ENCODE measurements around the gene PCMT1. TPM values are rescaled to one million over a fixed set of nuclear protein-coding genes. Genes with fewer than 3 reads are reported as not detected.

Gene PCMT1
- total and polyA plus RNA-seq, 2 of the 13 experiments (the other 11 are each of a cell fraction or from before 2014, with no cell fraction given) = 112 to 169 TPM

DNA sequence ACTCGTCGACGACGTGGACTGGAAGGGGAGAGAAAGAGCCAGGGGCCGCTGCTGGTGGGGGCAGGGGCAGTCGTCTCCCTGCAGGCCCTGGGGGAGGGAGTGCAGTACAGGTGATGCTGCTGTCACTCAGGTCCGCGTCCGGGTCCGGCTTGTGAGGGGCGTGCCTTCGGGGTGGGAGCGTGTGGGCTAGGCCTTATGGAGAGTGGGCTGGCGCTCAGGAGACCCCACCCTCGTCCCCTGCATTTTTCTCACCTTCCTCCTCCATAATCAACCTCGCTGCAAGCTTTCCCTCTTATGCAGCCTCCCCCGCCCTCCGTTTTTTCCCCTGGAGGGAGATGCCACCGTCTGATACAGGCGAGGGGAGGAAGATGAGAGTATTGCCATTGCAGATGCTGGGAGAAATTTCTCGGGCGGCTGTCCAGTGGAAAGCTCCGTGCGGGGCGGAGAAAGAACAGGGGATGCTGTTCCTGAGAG, 632 bp downstream of the PCMT1 start (continued):
- TF ChIP-seq ZNF510 (CRISPR knock-in tag; IDR thresholded peaks at IDR 0.05; ENCODE audit: low read depth) = no peak
- TF ChIP-seq SPEN (CRISPR knock-in tag; IDR thresholded peaks at IDR 0.05; ENCODE audit: low read depth) = no peak
- TF ChIP-seq ZNF713 (CRISPR knock-in tag; IDR thresholded peaks at IDR 0.05) = no peak
- no peak for TF ChIP-seq DR1 (CRISPR knock-in tag; IDR thresholded peaks at IDR 0.05)
- no peak for TF ChIP-seq SSRP1 (CRISPR knock-in tag; IDR thresholded peaks at IDR 0.05)
- TF ChIP-seq, protein P1, sequence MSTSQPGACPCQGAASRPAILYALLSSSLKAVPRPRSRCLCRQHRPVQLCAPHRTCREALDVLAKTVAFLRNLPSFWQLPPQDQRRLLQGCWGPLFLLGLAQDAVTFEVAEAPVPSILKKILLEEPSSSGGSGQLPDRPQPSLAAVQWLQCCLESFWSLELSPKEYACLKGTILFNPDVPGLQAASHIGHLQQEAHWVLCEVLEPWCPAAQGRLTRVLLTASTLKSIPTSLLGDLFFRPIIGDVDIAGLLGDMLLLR (CRISPR knock-in tag; IDR thresholded peaks at IDR 0.05) = no peak
- TF ChIP-seq, protein P2, sequence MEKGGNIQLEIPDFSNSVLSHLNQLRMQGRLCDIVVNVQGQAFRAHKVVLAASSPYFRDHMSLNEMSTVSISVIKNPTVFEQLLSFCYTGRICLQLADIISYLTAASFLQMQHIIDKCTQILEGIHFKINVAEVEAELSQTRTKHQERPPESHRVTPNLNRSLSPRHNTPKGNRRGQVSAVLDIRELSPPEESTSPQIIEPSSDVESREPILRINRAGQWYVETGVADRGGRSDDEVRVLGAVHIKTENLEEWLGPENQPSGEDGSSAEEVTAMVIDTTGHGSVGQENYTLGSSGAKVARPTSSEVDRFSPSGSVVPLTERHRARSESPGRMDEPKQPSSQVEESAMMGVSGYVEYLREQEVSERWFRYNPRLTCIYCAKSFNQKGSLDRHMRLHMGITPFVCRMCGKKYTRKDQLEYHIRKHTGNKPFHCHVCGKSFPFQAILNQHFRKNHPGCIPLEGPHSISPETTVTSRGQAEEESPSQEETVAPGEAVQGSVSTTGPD (CRISPR knock-in tag; IDR thresholded peaks at IDR 0.05) = no peak
- TF ChIP-seq ZNF20 (CRISPR knock-in tag; IDR thresholded peaks at IDR 0.05) = no peak
- TF ChIP-seq, protein P3, sequence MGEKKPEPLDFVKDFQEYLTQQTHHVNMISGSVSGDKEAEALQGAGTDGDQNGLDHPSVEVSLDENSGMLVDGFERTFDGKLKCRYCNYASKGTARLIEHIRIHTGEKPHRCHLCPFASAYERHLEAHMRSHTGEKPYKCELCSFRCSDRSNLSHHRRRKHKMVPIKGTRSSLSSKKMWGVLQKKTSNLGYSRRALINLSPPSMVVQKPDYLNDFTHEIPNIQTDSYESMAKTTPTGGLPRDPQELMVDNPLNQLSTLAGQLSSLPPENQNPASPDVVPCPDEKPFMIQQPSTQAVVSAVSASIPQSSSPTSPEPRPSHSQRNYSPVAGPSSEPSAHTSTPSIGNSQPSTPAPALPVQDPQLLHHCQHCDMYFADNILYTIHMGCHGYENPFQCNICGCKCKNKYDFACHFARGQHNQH (CRISPR knock-in tag; IDR thresholded peaks at IDR 0.05) = no peak; the same call in none of the 2 replicates
- peak; percentile 67 for TF ChIP-seq ERF (CRISPR knock-in tag; IDR thresholded peaks at IDR 0.05)
- no peak for TF ChIP-seq MAF1 (CRISPR knock-in tag; IDR thresholded peaks at IDR 0.05; ENCODE audit: borderline replicate concordance)
- no peak for TF ChIP-seq GATAD1 (CRISPR knock-in tag; IDR thresholded peaks at IDR 0.05)
- no peak for TF ChIP-seq RFXANK (CRISPR knock-in tag; IDR thresholded peaks at IDR 0.05)
- TF ChIP-seq, protein P4, sequence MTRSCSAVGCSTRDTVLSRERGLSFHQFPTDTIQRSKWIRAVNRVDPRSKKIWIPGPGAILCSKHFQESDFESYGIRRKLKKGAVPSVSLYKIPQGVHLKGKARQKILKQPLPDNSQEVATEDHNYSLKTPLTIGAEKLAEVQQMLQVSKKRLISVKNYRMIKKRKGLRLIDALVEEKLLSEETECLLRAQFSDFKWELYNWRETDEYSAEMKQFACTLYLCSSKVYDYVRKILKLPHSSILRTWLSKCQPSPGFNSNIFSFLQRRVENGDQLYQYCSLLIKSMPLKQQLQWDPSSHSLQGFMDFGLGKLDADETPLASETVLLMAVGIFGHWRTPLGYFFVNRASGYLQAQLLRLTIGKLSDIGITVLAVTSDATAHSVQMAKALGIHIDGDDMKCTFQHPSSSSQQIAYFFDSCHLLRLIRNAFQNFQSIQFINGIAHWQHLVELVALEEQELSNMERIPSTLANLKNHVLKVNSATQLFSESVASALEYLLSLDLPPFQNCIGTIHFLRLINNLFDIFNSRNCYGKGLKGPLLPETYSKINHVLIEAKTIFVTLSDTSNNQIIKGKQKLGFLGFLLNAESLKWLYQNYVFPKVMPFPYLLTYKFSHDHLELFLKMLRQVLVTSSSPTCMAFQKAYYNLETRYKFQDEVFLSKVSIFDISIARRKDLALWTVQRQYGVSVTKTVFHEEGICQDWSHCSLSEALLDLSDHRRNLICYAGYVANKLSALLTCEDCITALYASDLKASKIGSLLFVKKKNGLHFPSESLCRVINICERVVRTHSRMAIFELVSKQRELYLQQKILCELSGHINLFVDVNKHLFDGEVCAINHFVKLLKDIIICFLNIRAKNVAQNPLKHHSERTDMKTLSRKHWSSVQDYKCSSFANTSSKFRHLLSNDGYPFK (CRISPR knock-in tag; IDR thresholded peaks at IDR 0.05; ENCODE audit: borderline replicate concordance) = no peak
- TF ChIP-seq GPN1 (CRISPR knock-in tag; IDR thresholded peaks at IDR 0.05; ENCODE audit: borderline replicate concordance) = no peak
- no peak for TF ChIP-seq HOXA7 (CRISPR knock-in tag; IDR thresholded peaks at IDR 0.05)
- TF ChIP-seq, protein P5, sequence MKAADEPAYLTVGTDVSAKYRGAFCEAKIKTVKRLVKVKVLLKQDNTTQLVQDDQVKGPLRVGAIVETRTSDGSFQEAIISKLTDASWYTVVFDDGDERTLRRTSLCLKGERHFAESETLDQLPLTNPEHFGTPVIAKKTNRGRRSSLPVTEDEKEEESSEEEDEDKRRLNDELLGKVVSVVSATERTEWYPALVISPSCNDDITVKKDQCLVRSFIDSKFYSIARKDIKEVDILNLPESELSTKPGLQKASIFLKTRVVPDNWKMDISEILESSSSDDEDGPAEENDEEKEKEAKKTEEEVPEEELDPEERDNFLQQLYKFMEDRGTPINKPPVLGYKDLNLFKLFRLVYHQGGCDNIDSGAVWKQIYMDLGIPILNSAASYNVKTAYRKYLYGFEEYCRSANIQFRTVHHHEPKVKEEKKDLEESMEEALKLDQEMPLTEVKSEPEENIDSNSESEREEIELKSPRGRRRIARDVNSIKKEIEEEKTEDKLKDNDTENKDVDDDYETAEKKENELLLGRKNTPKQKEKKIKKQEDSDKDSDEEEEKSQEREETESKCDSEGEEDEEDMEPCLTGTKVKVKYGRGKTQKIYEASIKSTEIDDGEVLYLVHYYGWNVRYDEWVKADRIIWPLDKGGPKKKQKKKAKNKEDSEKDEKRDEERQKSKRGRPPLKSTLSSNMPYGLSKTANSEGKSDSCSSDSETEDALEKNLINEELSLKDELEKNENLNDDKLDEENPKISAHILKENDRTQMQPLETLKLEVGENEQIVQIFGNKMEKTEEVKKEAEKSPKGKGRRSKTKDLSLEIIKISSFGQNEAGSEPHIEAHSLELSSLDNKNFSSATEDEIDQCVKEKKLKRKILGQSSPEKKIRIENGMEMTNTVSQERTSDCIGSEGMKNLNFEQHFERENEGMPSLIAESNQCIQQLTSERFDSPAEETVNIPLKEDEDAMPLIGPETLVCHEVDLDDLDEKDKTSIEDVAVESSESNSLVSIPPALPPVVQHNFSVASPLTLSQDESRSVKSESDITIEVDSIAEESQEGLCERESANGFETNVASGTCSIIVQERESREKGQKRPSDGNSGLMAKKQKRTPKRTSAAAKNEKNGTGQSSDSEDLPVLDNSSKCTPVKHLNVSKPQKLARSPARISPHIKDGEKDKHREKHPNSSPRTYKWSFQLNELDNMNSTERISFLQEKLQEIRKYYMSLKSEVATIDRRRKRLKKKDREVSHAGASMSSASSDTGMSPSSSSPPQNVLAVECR (CRISPR knock-in tag; IDR thresholded peaks at IDR 0.05; ENCODE audit: borderline replicate concordance) = peak; percentile 67; the same call in 1 of the 2 replicates
- 0 out of 2 replicates have a peak, but pooled peaks have one; percentile 45 for TF ChIP-seq NFKB2 (CRISPR knock-in tag; IDR thresholded peaks at IDR 0.05; ENCODE audit: borderline replicate concordance)
- TF ChIP-seq, protein P6, sequence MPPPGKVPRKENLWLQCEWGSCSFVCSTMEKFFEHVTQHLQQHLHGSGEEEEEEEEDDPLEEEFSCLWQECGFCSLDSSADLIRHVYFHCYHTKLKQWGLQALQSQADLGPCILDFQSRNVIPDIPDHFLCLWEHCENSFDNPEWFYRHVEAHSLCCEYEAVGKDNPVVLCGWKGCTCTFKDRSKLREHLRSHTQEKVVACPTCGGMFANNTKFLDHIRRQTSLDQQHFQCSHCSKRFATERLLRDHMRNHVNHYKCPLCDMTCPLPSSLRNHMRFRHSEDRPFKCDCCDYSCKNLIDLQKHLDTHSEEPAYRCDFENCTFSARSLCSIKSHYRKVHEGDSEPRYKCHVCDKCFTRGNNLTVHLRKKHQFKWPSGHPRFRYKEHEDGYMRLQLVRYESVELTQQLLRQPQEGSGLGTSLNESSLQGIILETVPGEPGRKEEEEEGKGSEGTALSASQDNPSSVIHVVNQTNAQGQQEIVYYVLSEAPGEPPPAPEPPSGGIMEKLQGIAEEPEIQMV (CRISPR knock-in tag; IDR thresholded peaks at IDR 0.05; ENCODE audit: low read depth) = peak; percentile 100
